Fibroblast of lung (primary cell): ENCODE measurements around the gene PDZD2.

Experiments
- CTCF ChIP-seq, 2 donors: IDR thresholded peaks in 1 of 2; conservative IDR thresholded peaks in 1 of 2; 1 replicate in 1 of 2; 2 replicates in 1 of 2; pipeline ENCODE4 v1.5.1; 2011 to 2012; ENCODE audit warnings: low read length in 2 of 2, control low read depth in 1 of 2, inconsistent platforms in 1 of 2, low read depth in 1 of 2, mild to moderate bottlenecking in 1 of 2
- EZH2 ChIP-seq: IDR thresholded peaks from 2 replicates; pipeline ENCODE4 v1.5.1; 2012; ENCODE audit warnings: low read length, control low read depth, mild to moderate bottlenecking; ENCODE audit errors: missing control alignments

- TF ChIP-seq CTCF (conservative IDR thresholded peaks at IDR 0.05 in 1 of 2, IDR thresholded peaks at IDR 0.05 in 1 of 2; ENCODE audit: low read depth in 1 of 2, low read length in 2 of 2), result no peak
- TF ChIP-seq EZH2, result no peak
These were observed 212.2 kb downstream of the PDZD2 start for GRCh38 chr5:31850981-31851689.
